GM12891 (cell line): ENCODE results near the gene PI4KA.

Experiments used
- PAX5 ChIP-seq: IDR thresholded peaks from 2 replicates; pipeline ENCODE4 v1.6.1; 2011; ENCODE audit warnings: low read length, moderate library complexity, mild to moderate bottlenecking; ENCODE audit not compliant: insufficient read depth, severe bottlenecking
- POLR2A ChIP-seq: IDR thresholded peaks from 2 replicates; pipeline ENCODE4 v1.6.1; 2011; ENCODE audit warnings: low read depth, low read length, control low read depth

DNA sequence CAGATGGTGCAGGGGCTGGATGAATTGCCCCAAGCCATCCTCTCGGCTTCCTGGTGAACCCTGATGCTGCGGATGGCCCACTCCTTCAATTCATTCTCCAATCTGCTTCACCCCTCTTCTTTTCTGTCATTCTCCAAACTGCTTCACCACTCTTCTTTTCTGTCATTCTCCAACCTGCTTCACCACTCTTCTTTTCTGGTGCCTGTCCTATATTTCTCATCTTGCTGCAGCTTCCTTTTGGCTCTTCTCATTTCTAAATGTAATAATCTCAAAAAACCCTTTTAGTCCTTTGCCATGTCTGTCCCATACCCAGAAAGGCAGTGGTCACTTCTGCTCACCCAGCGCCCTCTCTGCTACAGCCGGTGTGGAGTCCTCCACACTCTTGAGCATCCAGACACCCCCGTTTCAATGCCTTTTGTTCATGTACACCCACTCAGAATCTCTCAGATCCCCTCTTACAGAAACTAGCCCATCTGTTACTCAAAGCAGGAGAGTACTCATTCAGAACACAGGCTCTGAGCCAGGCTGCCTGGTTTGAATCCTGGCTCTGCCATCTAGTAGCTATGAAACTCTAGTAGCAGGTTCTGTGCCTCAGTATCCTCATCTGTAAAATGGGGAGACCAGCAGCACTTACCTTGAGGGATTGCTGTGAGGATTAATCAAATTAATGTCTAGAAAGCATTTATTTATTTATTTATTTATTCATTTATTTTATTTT, 69.8 kb downstream of the PI4KA start:
- TF ChIP-seq PAX5: no peak
- TF ChIP-seq POLR2A: no peak
